HG03097 (cell line): ENCODE measurements around the gene RXFP1.

ENCODE experiments used
- ATAC-seq: cut with Tn5 transposase; IDR thresholded peaks from one replicate; pipeline ENCODE4 v1.9.1; 2021; ENCODE audit not compliant: unreplicated experiment, low FRiP score

Gene RXFP1

GRCh38 chr4:158521484-158522088 is at the start of gene RXFP1:
Gene RXFP1 (plus strand): TSS chr4:158521882. CDS start chr4:158521977, 95 bp downstream.
- ATAC-seq, result no peak

- no peak for ATAC-seq
Observed at GRCh38 chr4:158481811-158482210, 39.9 kb upstream of the RXFP1 start.

- ATAC-seq, result no peak
Observed at GRCh38 chr4:158484173-158484885, 37.4 kb upstream of the RXFP1 start.

- no peak for ATAC-seq
Observed at GRCh38 chr4:158490629-158491028, 31.1 kb upstream of the RXFP1 start.

- no peak for ATAC-seq
Observed at GRCh38 chr4:158492391-158492790, 29.3 kb upstream of the RXFP1 start.

GRCh38 chr4:158496030-158496741 is 25.5 kb upstream of the RXFP1 start:
- no peak for ATAC-seq

- ATAC-seq, result no peak
Observed at GRCh38 chr4:158500054-158500453, 21.6 kb upstream of the RXFP1 start.

GRCh38 chr4:158513256-158513655 is 8.4 kb upstream of the RXFP1 start:
- no peak for ATAC-seq

- no peak for ATAC-seq
Observed at GRCh38 chr4:158519226-158519625, 2.5 kb upstream of the RXFP1 start.

- no peak for ATAC-seq
Observed at GRCh38 chr4:158523990-158524535, 2.4 kb downstream of the RXFP1 start.

GRCh38 chr4:158527516-158527915 is 5.8 kb downstream of the RXFP1 start:
- no peak for ATAC-seq

- no peak for ATAC-seq
Observed at GRCh38 chr4:158529505-158529904, 7.8 kb downstream of the RXFP1 start.

- ATAC-seq, result no peak
Observed at GRCh38 chr4:158530381-158530780, 8.7 kb downstream of the RXFP1 start.

- ATAC-seq, result no peak
Observed at GRCh38 chr4:158530898-158531297, 9.2 kb downstream of the RXFP1 start.

- no peak for ATAC-seq
Observed at GRCh38 chr4:158532556-158533231, 11.0 kb downstream of the RXFP1 start.

GRCh38 chr4:158534727-158535126 is 13.0 kb downstream of the RXFP1 start:
- ATAC-seq, result no peak

- ATAC-seq, result no peak
Observed at GRCh38 chr4:158535130-158535614, 13.5 kb downstream of the RXFP1 start.

GRCh38 chr4:158536833-158537232 is 15.2 kb downstream of the RXFP1 start:
- no peak for ATAC-seq

GRCh38 chr4:158538176-158538575 is 16.5 kb downstream of the RXFP1 start:
- ATAC-seq, result no peak

GRCh38 chr4:158538911-158539310 is 17.2 kb downstream of the RXFP1 start:
- ATAC-seq, result no peak
